Measurements from ENCODE around the gene DCUN1D4. TPM values are rescaled to one million over a fixed set of nuclear protein-coding genes. Genes with fewer than 3 reads are reported as not detected.

The DCUN1D4 gene
- 10 to 100 TPM; 35.0 to 80.4 (median 40.6) TPM for total RNA-seq

DNA sequence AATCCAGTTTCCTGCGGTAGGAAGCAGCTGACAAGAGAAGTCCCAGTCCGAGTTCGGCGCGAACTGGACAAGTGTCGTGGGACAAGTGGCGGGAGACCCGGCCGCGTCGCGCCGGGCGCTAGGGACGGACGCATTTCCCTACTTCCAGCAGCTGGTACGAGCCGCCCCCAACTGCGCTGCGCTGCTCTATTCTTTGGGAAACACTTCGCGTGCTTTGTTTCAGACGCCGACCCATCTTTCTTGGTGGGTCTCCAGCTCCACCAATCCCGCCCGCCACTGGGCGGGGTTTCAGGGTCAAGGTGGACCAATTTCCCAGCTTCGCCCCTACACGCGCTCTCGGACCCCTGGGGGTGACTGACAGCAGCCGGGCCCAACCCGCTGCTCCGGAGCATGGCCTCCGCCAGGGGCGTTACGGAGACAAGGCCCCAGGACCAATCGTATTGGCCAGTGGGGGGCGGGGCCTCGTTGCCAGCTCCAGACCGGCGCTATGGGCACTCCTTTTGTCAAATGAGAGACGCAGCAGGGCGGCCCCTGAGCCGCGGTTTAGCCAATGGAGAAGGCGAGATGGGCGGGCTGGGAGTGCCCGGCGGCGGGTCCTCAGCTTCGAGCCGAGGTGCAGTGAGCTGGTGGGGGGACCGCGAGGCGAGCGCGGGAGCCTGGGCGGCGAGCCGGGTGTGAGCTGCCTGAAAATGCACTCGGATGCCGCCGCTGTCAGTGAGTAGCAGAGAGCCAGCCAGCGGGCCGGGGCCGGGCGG lies at the start of gene DCUN1D4:
TSS of gene DCUN1D4 (plus strand) at position 600 of the 755 bp plus-strand sequence. CDS start at position 690, 90 bp downstream.
- Histone ChIP-seq H3K36me3 (peaks cover 0 to 4% (median 0%) of the 10 kb centered on the region in 3 donors), H3K4me3 (peak within 1 kb of the TSS; percentile 86 to 98 (median 90)), H3K27ac (peak within 1 kb of the TSS; percentile 90 to 98 (median 93)), H3K4me1 (peaks cover 0 to 19% (median 4%) of the 10 kb centered on the region in 4 donors), H3K27me3 (no peaks in the 10 kb centered on the region), H3K9me3 (no peaks in the 10 kb centered on the region)
- peak; percentile 56 to 68 for TF ChIP-seq POLR2A (IDR thresholded peaks at IDR 0.05)
- TF ChIP-seq, protein P1, sequence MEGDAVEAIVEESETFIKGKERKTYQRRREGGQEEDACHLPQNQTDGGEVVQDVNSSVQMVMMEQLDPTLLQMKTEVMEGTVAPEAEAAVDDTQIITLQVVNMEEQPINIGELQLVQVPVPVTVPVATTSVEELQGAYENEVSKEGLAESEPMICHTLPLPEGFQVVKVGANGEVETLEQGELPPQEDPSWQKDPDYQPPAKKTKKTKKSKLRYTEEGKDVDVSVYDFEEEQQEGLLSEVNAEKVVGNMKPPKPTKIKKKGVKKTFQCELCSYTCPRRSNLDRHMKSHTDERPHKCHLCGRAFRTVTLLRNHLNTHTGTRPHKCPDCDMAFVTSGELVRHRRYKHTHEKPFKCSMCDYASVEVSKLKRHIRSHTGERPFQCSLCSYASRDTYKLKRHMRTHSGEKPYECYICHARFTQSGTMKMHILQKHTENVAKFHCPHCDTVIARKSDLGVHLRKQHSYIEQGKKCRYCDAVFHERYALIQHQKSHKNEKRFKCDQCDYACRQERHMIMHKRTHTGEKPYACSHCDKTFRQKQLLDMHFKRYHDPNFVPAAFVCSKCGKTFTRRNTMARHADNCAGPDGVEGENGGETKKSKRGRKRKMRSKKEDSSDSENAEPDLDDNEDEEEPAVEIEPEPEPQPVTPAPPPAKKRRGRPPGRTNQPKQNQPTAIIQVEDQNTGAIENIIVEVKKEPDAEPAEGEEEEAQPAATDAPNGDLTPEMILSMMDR (IDR thresholded peaks at IDR 0.05) = peak; percentile 30 to 82 (median 65)
- peak; percentile 35 to 69 for TF ChIP-seq EP300 (IDR thresholded peaks at IDR 0.05)
- 0 to 1% methylated on average over 46 of the region's 68 CpGs for WGBS, 2 donors
- peak; percentile 99 to 100 for DNase-seq (ENCODE audit: low spot score in 2 of 2)

DNA sequence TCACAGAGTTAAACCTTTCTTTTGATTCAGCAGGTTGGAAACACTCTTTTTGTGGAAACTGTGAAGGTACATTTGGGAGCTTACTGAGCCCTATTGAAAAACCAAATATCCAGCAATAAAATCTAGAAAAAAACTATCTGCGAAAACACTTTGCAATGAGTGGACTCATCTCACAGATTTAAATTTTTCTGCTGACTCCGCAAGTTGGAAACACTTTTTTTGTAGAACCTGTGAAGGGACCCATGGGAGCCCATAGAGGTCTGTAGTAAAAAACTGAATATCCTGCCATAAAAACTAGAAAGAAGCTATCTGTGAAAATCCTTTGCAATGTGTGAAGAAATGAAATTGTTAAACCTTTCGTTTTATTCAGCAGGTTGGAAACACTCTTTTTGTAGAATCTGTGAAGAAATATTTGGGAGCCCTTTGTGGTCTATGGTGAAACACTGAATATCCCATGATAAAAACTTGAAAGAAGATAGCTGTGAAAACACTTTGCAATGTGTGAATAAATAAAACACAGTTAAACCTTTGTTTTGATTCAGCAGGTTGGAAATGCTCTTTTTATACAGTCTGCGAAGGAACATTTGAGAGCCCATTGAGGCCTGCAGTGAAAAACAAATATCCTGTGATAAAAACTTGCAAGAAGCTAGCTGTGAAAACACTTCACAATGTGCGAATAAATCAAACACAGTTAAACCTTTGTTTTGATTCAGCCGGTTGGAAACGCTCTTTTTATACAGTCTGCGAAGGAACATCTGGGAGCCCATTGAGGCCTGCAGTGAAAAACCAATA lies 22.3 kb upstream of the DCUN1D4 start:
- no peaks in the 10 kb centered on the region for H3K27me3 ChIP-seq
- DNase-seq (ENCODE audit: low spot score in 2 of 2) = no peak
- TF ChIP-seq EP300 (IDR thresholded peaks at IDR 0.05) (no peak), POLR2A (IDR thresholded peaks at IDR 0.05) (no peak)
- TF ChIP-seq, protein P1 (IDR thresholded peaks at IDR 0.05) = no peak
- 69 to 72% methylated on average over 8 of the region's 8 CpGs for WGBS, 2 donors
- H3K9me3 ChIP-seq = peaks cover 0 to 46% (median 2%) of the 10 kb centered on the region in 4 donors
- H3K4me1 ChIP-seq = no peaks in the 10 kb centered on the region
- H3K27ac ChIP-seq = no peak overlapping the region
- H3K36me3 ChIP-seq = no peaks in the 10 kb centered on the region
- no peak overlapping the region for H3K4me3 ChIP-seq

DNA sequence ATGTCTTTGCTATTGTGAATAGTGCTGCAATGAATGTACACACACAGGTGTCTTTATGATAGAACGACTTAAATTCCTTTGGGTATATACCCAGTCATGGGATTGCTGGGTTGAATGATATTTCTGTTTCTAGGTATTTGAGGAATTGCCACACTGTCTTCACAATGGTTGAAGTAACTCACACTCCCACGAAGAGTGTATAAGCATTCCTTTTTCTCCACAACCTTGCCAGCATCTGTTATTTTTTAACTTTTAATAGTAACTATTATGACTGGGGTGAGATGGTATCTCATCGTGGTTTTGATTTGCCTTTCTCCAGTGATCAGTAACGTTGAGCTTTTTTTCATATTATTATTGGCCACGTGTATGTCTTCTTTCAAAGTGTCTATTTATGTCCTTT lies 17.6 kb upstream of the DCUN1D4 start:
- Histone ChIP-seq H3K9me3 (peaks cover 0 to 18% (median under 1%) of the 10 kb centered on the region in 4 donors), H3K4me1 (no peaks in the 10 kb centered on the region), H3K4me3 (no peak overlapping the region), H3K27ac (no peak overlapping the region), H3K36me3 (no peaks in the 10 kb centered on the region), H3K27me3 (no peaks in the 10 kb centered on the region)
- 57 to 70% methylated on average over 5 of the region's 5 CpGs for WGBS, 2 donors
- no peak for DNase-seq (ENCODE audit: low spot score in 2 of 2)
- TF ChIP-seq POLR2A (IDR thresholded peaks at IDR 0.05) (no peak), EP300 (IDR thresholded peaks at IDR 0.05) (no peak)
- TF ChIP-seq, protein P1 (IDR thresholded peaks at IDR 0.05) = no peak

DNA sequence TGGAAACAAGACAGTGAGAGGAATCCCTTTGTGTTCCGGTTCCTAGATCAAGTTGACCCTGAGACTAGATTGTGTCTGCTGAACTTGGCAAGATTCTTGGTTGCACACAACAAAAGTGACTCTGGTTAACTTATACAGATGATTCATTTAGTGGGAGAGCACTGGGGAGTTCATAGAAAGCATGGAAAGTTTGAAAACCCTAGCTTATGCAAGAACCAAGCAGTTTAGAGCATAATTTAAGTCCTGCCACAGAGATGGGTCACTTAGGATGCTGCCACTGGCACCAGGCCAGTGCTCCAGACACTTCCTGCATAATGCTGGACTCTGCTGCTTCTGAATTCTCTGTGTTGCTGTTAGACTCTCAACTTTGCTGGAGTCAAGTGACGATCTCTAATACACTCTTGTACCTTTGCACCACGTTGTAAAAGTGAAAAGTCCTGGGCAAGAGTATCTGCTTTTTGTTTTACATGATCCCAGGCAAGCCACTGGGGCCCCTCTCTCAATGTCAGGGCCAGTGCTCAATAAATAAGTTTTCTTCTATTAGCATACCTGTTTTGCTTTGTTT lies 12.7 kb upstream of the DCUN1D4 start:
- Histone ChIP-seq H3K4me3 (no peak overlapping the region), H3K4me1 (no peaks in the 10 kb centered on the region), H3K27me3 (no peaks in the 10 kb centered on the region), H3K27ac (no peak overlapping the region), H3K9me3 (no peaks in the 10 kb centered on the region), H3K36me3 (no peaks in the 10 kb centered on the region)
- TF ChIP-seq POLR2A (IDR thresholded peaks at IDR 0.05) (no peak), EP300 (IDR thresholded peaks at IDR 0.05) (no peak)
- DNase-seq (ENCODE audit: low spot score in 2 of 2) = no peak
- 49 to 52% methylated on average over 3 of the region's 3 CpGs for WGBS, 2 donors

DNA sequence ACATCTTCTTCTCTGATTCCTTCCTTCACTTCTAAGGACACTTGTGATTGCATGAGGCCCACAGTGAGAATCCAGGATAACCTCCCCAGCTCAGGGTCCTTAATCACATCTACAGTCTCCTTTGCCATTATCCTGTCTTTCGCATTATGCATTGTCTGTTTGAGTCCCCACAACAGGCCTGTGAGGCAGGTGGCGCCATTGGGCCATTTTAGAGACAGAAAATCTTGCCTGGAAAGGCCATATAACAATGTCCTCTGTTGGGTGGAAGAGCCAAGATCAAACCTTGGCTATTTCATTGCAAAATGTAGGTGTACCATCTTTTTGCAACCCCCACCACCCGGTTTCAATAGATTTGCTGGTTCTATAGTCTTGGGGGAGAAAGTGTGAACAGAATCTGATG lies 11.8 kb upstream of the DCUN1D4 start:
- no peaks in the 10 kb centered on the region for H3K4me1 ChIP-seq

More for the DNA sequence above, 11.8 kb upstream of the DCUN1D4 start:
- no peaks in the 10 kb centered on the region for H3K27me3 ChIP-seq
- no peaks in the 10 kb centered on the region for H3K9me3 ChIP-seq
- no peak overlapping the region for H3K4me3 ChIP-seq
- no peak overlapping the region for H3K27ac ChIP-seq
- TF ChIP-seq, protein P1 (IDR thresholded peaks at IDR 0.05) = peak; percentile 34 to 63 (median 50)
- no peak for TF ChIP-seq POLR2A (IDR thresholded peaks at IDR 0.05)
- DNase-seq (ENCODE audit: low spot score in 2 of 2) = peak; percentile 45 to 74
- WGBS, 2 donors = 33% methylated on average over 3 of the region's 3 CpGs
- no peaks in the 10 kb centered on the region for H3K36me3 ChIP-seq

Measured in tibial nerve (tissue), 4 donors.